GM21515 (cell line): ENCODE measurements around the gene TSPAN5.
A peak's percentile ranks its signal among the peaks of the same experiment; 100 is the strongest.

ENCODE experiments used
- ATAC-seq: cut with Tn5 transposase; IDR thresholded peaks from one replicate; pipeline ENCODE4 v1.9.1; 2021; ENCODE audit not compliant: unreplicated experiment

Gene TSPAN5

DNA sequence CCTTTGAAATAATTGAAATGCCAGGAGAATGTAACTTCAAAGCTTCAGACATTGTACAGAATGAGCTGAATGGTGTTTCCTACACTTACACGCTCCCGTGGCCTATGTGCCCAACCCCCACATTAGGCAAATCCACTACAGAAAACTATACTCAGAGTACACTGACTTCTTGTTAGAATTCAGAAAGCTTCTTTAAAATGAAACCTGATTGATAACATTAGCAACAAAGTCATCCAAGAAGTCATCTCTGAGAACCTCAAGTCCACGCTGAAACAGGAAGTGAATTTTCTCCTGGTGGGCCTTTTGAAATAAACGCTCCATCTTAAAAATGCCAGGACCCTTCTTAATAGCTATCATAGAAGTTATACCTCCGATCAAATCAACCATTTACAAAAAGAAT lies 136.3 kb downstream of the TSPAN5 start:
- ATAC-seq: no peak

DNA sequence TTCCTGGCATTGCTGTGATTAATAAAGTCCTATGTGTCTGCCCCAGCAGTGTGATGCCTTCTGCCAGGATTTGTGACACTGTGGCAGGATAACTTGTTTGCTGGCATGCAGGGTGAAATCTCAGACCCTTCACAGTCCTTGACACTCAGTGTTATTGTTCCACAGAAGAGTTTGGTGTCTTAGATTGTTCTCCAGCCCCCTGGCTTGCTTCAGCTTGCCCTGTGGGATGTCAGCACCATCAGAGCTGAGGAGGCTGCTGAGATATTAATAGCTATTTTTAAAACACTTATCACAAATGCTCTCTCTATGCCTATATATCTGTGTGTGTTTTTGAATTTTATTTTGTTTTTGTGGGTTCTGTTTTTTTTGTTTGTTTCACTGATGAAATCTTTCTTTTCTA lies 136.9 kb downstream of the TSPAN5 start:
- ATAC-seq: no peak

DNA sequence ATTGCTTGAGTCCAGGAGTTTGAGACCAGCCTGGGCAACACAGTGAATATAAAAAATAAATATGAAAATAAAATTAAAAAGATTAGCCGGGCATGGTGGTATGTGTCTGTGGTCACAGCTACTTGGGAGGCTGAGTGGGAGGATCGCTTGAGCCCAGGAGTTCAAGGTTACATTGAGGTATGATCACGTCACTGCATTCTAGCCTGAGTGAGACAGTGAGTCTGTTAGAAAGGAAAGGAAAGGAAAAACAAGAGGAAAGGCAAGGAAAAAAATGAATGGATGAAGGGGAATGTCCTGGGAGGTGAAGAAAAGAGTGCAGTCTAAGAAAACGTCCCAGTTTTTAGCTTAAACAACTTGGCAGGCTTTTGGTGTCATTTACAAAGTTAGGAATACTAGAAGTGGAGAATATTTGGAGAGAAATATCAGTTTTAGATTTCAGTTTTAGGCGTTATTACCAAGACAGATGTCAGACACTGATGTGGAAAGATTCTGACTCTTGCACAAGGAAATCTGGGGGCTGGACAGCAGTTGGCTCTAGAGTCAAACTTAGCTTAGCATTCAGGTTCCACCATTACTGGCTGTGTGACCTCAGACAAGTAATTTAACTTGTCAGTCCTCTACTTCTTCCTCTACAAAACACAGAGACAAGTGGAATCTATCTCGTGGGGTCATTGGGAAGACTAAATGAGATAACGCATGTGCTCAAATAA lies 139.0 kb downstream of the TSPAN5 start:
- no peak for ATAC-seq

- peak; percentile 96 for ATAC-seq
Observed at GRCh38 chr4:98518559-98519267, 139.7 kb downstream of the TSPAN5 start.

GRCh38 chr4:98517218-98518021 lies 141.0 kb downstream of the TSPAN5 start:
- ATAC-seq: no peak

GRCh38 chr4:98516441-98517217 lies 141.8 kb downstream of the TSPAN5 start:
- no peak for ATAC-seq

- no peak for ATAC-seq
Observed at GRCh38 chr4:98516042-98516440, 142.4 kb downstream of the TSPAN5 start.

GRCh38 chr4:98515470-98515809 lies 143.0 kb downstream of the TSPAN5 start:
- ATAC-seq: no peak

- no peak for ATAC-seq
Observed at GRCh38 chr4:98514741-98515469, 143.5 kb downstream of the TSPAN5 start.

DNA sequence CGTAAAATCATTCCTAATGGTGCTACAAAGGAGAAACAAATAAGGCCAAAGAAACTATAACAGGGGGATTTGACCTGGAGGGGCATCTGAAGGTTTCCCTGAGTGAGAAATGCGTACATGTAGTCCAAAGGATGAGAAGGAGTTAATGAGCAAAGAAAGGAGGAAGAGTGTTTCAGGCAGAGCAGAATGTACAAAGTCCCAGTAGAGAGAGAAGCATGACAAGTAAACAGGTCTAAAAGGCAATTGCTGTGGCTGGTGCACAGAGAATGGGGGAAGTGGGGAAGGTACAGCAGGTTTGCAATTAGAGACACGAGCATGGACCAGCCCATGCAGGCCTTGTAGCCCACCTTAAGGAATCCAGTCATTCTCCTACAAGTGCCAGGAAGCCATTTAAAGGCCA lies 145.5 kb downstream of the TSPAN5 start:
- ATAC-seq: no peak

- ATAC-seq: no peak
Observed at GRCh38 chr4:98510757-98511517, 147.5 kb downstream of the TSPAN5 start.

DNA sequence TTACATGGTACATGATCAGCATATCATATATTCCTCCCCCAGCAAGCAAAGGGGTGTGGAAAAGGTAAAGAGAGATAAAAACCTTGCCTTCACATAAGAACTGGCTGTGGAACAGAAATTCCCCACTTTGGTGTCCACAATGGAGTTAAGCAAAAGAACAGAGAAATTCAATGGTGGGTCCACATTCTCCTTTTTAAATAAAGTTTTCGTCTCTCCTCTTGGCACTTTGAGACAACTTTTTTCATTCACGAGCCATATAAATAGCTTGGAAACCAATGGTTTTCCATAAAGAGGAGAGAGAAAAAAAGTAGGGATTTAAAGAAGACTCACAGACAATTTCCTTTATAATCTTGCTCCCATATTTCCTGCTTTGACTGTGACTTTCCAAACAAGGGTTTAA lies 148.1 kb downstream of the TSPAN5 start:
- no peak for ATAC-seq

DNA sequence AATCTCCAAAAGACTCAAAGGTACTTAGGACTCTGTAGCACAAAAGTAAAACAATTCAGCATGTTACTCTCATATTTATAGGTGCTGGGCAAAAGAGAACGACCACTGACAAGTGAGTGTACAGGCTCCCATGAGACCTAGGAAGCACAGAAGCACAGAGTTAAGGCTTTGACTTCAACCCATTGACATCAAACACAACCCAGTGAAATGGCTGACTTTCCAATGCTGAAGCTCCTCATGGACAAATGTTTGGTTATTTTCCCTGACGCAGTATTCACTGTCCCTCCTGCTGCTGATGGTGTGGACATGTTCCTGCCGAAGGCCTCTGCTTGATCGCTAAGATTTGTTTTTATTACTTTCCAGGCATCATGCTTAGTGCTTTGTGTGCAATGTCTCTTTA lies 148.7 kb downstream of the TSPAN5 start:
- no peak for ATAC-seq

- no peak for ATAC-seq
Observed at GRCh38 chr4:98508829-98509598, 149.4 kb downstream of the TSPAN5 start.

DNA sequence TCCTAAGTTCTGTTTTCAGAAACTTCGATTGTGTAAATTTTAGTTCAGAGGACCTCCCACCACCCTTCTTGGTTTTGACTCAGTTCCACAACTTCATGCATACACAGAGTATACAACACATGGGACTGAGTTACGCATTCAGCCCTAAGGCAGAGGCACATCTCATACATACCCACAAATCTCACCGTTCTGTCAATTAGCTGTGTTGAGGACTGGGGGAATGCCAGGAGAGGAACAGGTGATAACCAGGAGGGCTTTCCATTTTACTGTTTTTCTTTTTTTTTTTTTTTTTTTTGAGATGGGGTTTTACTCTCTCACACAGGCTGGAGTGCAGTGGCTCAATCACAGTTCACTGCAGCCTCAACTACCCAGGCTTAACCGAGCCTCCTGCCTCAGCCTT lies 150.2 kb downstream of the TSPAN5 start:
- ATAC-seq: no peak

GRCh38 chr4:98507299-98507698 lies 151.1 kb downstream of the TSPAN5 start:
- no peak for ATAC-seq

DNA sequence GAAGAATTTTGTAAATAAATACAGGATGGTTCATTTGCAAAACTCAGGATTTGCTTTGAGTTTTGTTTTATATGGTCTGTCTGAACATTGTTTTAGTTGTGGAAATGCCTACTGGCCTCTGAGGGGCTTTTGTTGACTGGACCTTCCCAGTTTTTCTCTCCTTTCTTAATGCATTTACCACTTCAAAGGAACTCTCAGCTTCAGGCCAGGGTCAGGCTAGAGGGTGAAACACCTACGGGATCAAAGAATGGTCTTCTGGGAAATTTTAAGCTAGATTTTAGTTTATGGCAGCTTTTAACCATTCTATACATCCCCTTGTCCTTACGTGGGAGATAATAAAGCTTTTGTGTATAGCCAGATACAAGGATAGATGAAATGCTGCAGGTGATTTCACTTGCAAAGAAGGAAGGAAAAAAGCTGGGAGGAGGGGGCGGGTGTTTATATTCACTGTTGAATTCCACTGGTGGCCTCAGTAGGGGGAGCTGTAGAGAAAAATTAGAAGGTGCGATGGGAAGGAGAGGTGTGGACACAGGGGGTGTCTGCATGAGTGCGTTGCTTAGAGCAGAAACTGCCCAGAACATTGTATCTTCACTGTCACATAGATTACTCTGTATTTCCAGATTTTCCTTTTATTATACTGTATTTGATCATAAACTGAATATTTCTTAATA lies 151.8 kb downstream of the TSPAN5 start:
- ATAC-seq: no peak

DNA sequence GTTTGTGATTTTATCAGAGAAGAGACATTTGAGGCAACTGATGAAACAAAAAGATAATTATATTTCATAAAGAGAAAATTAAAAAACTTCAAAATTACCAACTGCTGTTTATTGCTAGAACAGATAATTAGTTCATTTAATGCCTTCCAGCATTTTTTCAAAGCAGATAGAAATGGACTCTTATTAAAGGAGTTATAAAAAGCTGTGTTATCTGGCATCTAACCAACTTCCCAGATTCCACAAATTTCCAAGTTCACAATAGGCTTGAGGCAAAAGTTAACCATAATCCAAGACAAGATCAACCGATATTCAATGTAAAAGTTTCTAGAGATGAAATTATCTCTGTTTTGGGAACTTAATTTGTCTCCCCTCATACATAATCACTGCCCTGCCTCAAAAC lies 152.4 kb downstream of the TSPAN5 start:
- ATAC-seq: no peak

DNA sequence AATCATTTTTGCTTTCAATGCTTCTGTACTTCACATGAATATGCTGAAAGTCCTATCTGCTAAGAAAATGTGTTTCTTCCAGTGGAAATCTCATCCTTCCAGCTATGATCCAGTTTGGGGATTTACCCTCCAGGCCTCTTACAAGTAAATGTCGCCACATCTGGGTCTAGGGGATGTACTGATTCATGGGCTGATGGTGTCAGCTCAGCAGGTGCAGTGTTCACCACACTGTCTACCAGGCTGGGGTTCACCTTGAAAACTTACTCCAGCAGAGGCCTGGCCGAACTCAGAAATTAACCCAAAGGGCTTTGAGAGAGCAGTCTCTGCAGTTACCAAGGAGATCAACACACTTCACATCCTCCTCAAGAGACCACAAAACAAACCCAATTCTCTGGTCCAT lies 154.3 kb downstream of the TSPAN5 start:
- no peak for ATAC-seq
